Muscle layer of colon (tissue), 2 donors: ENCODE results near the gene MCF2L2.

Source experiments
- H3K27ac ChIP-seq: one replicate; pipeline ENCODE4 v1.7.0; 2013; ENCODE audit warnings: low read depth, mild to moderate bottlenecking, low read length, moderate library complexity
- H3K27me3 ChIP-seq, 2 donors: one replicate each; pipeline ENCODE4 v1.7.0; 2013; ENCODE audit warnings: low read length in 2 of 2, mild to moderate bottlenecking in 2 of 2; ENCODE audit not compliant: insufficient read depth in 2 of 2, control insufficient read depth in 1 of 2
- H3K36me3 ChIP-seq: one replicate; pipeline ENCODE4 v1.7.0; 2013; ENCODE audit warnings: mild to moderate bottlenecking, low read length; ENCODE audit not compliant: insufficient read depth
- H3K4me1 ChIP-seq: one replicate; pipeline ENCODE4 v1.7.0; 2013; ENCODE audit warnings: mild to moderate bottlenecking, low read length; ENCODE audit not compliant: insufficient read depth
- H3K4me3 ChIP-seq, 2 donors: one replicate each; pipeline ENCODE4 v1.7.0; 2013; ENCODE audit warnings: low read length in 2 of 2, low read depth in 1 of 2, mild to moderate bottlenecking in 1 of 2, moderate library complexity in 1 of 2
- H3K9ac ChIP-seq: one replicate; pipeline ENCODE4 v1.7.0; 2013; ENCODE audit warnings: low read length
- H3K9me3 ChIP-seq: one replicate; pipeline ENCODE4 v1.7.0; 2013; ENCODE audit warnings: mild to moderate bottlenecking, low read length
- donor health status: abdominal sarcoma.
- donor health status: Adenocarcinoma of cecum.

MCF2L2 gene

GRCh38 chr3:183392186-183393034, 36.0 kb downstream of the MCF2L2 start:
- H3K4me1 ChIP-seq = peaks cover 7% of the 10 kb centered on the region
- no peaks in the 10 kb centered on the region for H3K27me3 ChIP-seq
- H3K27ac ChIP-seq = no peak overlapping the region
- no peak overlapping the region for H3K4me3 ChIP-seq
- H3K36me3 ChIP-seq = no peaks in the 10 kb centered on the region
- no peak overlapping the region for H3K9ac ChIP-seq
- H3K9me3 ChIP-seq = no peaks in the 10 kb centered on the region

GRCh38 chr3:183391460-183391859, 37.0 kb downstream of the MCF2L2 start:
- Histone ChIP-seq H3K4me3 (no peak overlapping the region), H3K9me3 (no peaks in the 10 kb centered on the region), H3K27me3 (no peaks in the 10 kb centered on the region), H3K27ac (no peak overlapping the region), H3K9ac (no peak overlapping the region), H3K36me3 (no peaks in the 10 kb centered on the region), H3K4me1 (peaks cover 7% of the 10 kb centered on the region)

GRCh38 chr3:183390844-183391243, 37.6 kb downstream of the MCF2L2 start:
- Histone ChIP-seq H3K27ac (no peak overlapping the region), H3K27me3 (no peaks in the 10 kb centered on the region), H3K4me3 (no peak overlapping the region), H3K36me3 (no peaks in the 10 kb centered on the region), H3K9me3 (no peaks in the 10 kb centered on the region), H3K9ac (no peak overlapping the region), H3K4me1 (peaks cover 7% of the 10 kb centered on the region)

GRCh38 chr3:183388213-183388895, 40.1 kb downstream of the MCF2L2 start:
- Histone ChIP-seq H3K36me3 (no peaks in the 10 kb centered on the region), H3K9me3 (no peaks in the 10 kb centered on the region), H3K4me3 (no peak overlapping the region), H3K27me3 (no peaks in the 10 kb centered on the region), H3K27ac (no peak overlapping the region), H3K9ac (no peak overlapping the region), H3K4me1 (peaks cover 7% of the 10 kb centered on the region)

GRCh38 chr3:183387797-183388196, 40.6 kb downstream of the MCF2L2 start:
- Histone ChIP-seq H3K4me1 (peaks cover 7% of the 10 kb centered on the region), H3K27me3 (no peaks in the 10 kb centered on the region), H3K9ac (no peak overlapping the region), H3K4me3 (no peak overlapping the region), H3K36me3 (no peaks in the 10 kb centered on the region), H3K27ac (no peak overlapping the region), H3K9me3 (no peaks in the 10 kb centered on the region)

- Histone ChIP-seq H3K36me3 (no peaks in the 10 kb centered on the region), H3K4me1 (no peaks in the 10 kb centered on the region), H3K27ac (no peak overlapping the region), H3K4me3 (no peak overlapping the region), H3K9ac (no peak overlapping the region), H3K27me3 (no peaks in the 10 kb centered on the region), H3K9me3 (no peaks in the 10 kb centered on the region)
These were observed 41.8 kb downstream of the MCF2L2 start for GRCh38 chr3:183386651-183387050.

GRCh38 chr3:183385698-183386613, 42.5 kb downstream of the MCF2L2 start:
- Histone ChIP-seq H3K4me1 (no peaks in the 10 kb centered on the region), H3K9ac (no peak overlapping the region), H3K9me3 (no peaks in the 10 kb centered on the region), H3K36me3 (no peaks in the 10 kb centered on the region), H3K27ac (no peak overlapping the region), H3K27me3 (no peaks in the 10 kb centered on the region), H3K4me3 (no peak overlapping the region)

GRCh38 chr3:183381673-183382072, 46.7 kb downstream of the MCF2L2 start:
- Histone ChIP-seq H3K9ac (no peak overlapping the region), H3K4me1 (no peaks in the 10 kb centered on the region), H3K9me3 (no peaks in the 10 kb centered on the region), H3K36me3 (no peaks in the 10 kb centered on the region), H3K27me3 (no peaks in the 10 kb centered on the region), H3K4me3 (no peak overlapping the region), H3K27ac (no peak overlapping the region)

- no peaks in the 10 kb centered on the region for H3K4me1 ChIP-seq
- no peaks in the 10 kb centered on the region for H3K27me3 ChIP-seq
- no peak overlapping the region for H3K4me3 ChIP-seq
- H3K9ac ChIP-seq = no peak overlapping the region
- no peak overlapping the region for H3K27ac ChIP-seq
- H3K9me3 ChIP-seq = no peaks in the 10 kb centered on the region
- no peaks in the 10 kb centered on the region for H3K36me3 ChIP-seq
These were observed 47.2 kb downstream of the MCF2L2 start for GRCh38 chr3:183381179-183381578.

- Histone ChIP-seq H3K27ac (no peak overlapping the region), H3K9ac (no peak overlapping the region), H3K4me1 (no peaks in the 10 kb centered on the region), H3K4me3 (no peak overlapping the region), H3K36me3 (no peaks in the 10 kb centered on the region), H3K27me3 (no peaks in the 10 kb centered on the region), H3K9me3 (no peaks in the 10 kb centered on the region)
These were observed 49.5 kb downstream of the MCF2L2 start for GRCh38 chr3:183378951-183379350.

- no peak overlapping the region for H3K9ac ChIP-seq
- no peaks in the 10 kb centered on the region for H3K36me3 ChIP-seq
- H3K4me1 ChIP-seq = no peaks in the 10 kb centered on the region
- H3K27ac ChIP-seq = no peak overlapping the region
- H3K27me3 ChIP-seq = no peaks in the 10 kb centered on the region
- no peaks in the 10 kb centered on the region for H3K9me3 ChIP-seq
- H3K4me3 ChIP-seq = no peak overlapping the region
These were observed 49.9 kb downstream of the MCF2L2 start for GRCh38 chr3:183378545-183378944.
